HG03575 (cell line): ENCODE results near the gene CTR9.
A peak's percentile ranks its signal among the peaks of the same experiment; 100 is the strongest.
"Not testable (repeated sequence)": the region's sequence is repeated elsewhere in the genome, so short reads cannot be mapped to it uniquely, and the experiment has no call there.

ENCODE experiments used
- ATAC-seq: cut with Tn5 transposase; IDR thresholded peaks from one replicate; pipeline ENCODE4 v1.9.1; 2021; ENCODE audit not compliant: unreplicated experiment, insufficient number of reproducible peaks, low FRiP score; ENCODE audit errors: extremely low read depth

CTR9 gene

DNA sequence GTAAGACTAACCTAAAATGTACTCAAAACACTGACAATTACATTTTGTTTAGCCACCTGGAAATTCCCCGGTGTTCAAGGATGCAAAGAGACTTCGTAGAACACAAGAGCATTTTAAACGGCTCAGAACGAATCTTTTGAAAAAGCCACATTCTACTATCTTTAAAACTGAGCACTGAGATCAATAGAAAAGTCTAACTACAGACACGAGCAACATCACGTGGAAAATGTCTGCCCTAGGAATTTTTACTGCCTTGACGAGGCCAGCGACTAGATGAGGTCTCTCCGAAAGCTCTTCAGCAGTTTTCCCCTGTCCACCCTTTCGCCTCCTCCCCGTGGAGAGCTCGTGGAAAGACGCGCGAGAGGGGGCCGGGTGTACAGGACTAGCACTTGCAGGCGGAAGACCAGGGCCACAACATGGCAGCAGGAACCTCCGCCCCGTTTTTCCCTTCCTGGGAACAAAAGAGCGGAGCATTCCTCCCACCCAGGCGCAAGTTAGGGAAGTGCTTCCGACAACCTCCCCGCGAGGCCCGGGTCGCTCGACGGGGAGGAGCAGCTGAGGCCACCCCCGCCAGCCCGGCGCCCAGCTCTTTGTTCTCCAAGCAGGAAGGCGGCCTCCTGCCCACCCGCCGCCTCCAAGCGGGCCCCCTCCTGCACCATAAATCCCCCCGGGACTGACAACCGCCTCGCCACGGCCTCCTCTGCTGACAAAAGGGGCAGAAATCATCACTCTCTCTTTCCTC lies 56.6 kb downstream of the CTR9 start:
- ATAC-seq = no peak

GRCh38 chr11:10808235-10808552 lies 57.1 kb downstream of the CTR9 start:
- ATAC-seq = no peak

- ATAC-seq = peak; percentile 77
Observed at GRCh38 chr11:10808553-10809372, 57.7 kb downstream of the CTR9 start, which contains the start of gene EIF4G2. EIF4G2 (minus strand) TSS chr11:10808926.

GRCh38 chr11:10809373-10810160 lies 58.5 kb downstream of the CTR9 start:
- ATAC-seq = no peak

- no peak for ATAC-seq
Observed at GRCh38 chr11:10813945-10814344, 62.9 kb downstream of the CTR9 start.

DNA sequence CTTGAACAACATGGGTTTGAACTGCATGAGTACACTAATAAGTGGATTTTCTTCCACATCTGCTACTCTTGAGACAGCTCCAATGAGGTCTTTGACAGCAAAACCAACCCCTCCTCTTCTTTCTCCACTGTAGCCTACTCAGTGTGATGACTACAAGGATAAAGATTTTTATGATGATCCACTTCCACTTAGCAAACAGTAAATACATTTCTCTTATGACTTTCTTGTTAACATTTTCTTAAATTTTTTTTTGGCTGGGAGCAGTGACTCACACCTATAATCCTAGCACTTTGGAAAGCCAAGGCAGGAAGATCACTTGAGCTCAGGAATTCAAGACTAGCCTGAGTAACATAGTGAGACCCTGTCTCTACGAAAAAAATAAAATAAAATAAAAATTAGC lies 67.5 kb downstream of the CTR9 start:
- ATAC-seq = no peak

DNA sequence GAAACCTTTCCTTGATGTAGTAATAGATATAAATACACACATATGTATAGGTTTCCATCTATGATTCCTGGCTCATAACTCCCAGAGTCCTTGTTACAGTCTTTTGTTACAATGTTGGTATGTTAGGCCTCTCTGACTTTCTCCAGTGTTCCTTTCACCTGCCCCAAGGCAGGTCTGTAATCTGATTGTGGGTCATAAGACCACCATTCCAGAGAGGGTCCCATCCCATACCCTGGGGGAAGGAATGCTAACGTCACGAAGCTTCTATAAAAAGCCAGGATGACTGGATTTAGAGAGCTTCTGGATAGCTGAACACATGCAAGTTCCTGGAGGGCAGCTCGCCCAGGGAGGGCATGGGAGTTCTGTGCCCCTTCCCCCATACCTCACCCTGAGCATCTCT lies 71.4 kb downstream of the CTR9 start:
- ATAC-seq = not testable (repeated sequence)

DNA sequence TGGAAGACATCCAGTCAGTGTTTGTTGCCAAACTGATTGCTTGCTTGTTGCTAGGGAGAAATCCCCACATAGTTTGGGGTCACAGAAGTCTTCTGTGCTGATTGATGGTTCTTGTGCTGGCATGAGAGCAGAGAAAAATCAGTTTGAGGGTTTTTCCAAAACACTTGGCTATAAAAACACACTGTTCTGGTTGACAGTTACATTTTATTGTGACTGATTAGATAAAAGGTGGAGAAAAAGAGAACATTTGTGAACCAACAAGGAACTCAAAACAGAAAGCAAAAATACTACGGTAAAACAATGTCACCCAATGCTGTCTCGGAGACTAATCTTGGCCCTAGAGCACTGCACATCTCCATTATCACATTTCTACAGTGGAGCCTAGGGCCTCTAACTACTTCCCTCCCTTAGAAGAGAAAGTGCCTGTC lies 72.1 kb downstream of the CTR9 start:
- ATAC-seq = no peak

DNA sequence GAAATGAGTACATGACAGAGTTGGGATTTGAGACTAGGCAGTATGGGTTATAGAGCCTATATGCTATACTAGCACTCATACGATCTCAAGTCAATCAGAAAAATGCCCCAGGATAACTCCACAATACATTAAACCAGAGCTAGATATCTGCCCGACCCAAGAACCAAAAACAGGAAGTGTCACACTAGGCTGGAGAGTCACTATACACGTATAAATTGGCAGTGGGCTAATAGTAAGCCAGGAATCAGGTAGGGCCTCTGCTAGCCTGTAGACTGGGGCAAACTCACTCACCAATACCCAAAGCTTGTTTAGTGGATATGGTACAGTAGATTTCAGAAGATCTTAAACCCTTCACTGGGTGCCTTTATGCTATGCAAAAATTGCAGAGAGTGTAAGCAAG lies 73.8 kb downstream of the CTR9 start:
- no peak for ATAC-seq

DNA sequence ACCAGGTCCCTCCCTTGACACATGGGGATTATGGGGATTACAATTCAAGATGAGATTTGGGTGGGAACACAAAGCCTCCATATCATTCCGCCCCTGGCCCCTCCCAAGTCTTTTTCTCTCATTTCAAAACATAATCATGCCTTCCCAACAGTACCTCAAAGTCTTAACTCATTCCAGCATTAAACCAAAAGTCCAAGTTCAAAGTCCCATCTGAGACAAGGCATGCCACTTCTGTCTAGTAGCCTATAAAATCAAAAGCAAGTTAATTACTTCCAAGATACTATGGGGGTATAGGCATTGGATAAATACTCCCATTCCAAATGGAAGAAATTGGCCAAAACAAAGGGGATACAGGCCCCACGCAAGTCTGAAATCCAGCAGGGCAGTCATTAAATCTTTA lies 77.4 kb downstream of the CTR9 start:
- ATAC-seq = no peak

DNA sequence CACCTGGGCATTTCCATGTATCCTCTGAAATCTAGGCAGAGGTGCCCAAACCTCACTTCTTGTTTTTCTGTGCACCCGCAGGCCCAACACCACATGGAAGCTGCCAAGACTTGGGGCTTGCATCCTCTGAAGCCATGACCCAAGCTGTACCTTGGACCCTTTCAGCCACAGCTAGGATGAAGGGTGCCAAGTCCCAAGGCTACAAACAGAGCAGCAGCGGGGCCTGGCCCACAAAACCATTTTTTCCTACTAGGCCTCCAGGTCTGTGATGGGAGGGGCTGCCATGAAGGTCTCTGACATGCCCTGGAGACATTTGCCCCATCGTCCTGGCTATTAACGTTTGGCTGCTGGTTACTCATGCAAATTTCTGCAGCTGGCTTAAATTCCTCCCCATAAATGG lies 78.1 kb downstream of the CTR9 start:
- ATAC-seq = no peak
